GM12874 (cell line): ENCODE data around the gene NIT2.

Source experiments
- TF ChIP-seq, protein P1 (sequence below): IDR thresholded peaks from 2 replicates; pipeline ENCODE4 v1.5.1; 2011; ENCODE audit warnings: low read depth, mild to moderate bottlenecking, control low read depth, low read length, moderate library complexity; ENCODE audit not compliant: insufficient read depth

NIT2 gene

DNA sequence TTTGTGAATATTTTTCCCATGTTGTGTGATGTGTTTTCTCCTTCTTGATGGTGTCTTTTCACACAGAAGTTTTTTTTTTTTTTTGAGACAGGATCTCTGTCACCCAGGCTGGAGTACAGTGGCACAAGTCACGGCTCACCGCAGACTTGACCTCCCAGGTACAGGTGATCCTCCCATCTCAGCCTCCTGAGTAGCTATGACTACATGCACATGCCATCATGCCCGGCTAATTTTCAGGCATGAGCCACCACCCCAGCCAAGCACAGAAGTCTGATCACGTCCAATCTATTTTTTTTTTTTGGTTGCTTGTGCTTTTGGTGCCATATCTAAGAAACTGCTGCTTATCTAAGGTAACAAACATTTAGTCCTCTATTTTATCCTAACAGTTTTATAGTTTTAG is 41.7 kb downstream of the NIT2 start:
- TF ChIP-seq, protein P1, sequence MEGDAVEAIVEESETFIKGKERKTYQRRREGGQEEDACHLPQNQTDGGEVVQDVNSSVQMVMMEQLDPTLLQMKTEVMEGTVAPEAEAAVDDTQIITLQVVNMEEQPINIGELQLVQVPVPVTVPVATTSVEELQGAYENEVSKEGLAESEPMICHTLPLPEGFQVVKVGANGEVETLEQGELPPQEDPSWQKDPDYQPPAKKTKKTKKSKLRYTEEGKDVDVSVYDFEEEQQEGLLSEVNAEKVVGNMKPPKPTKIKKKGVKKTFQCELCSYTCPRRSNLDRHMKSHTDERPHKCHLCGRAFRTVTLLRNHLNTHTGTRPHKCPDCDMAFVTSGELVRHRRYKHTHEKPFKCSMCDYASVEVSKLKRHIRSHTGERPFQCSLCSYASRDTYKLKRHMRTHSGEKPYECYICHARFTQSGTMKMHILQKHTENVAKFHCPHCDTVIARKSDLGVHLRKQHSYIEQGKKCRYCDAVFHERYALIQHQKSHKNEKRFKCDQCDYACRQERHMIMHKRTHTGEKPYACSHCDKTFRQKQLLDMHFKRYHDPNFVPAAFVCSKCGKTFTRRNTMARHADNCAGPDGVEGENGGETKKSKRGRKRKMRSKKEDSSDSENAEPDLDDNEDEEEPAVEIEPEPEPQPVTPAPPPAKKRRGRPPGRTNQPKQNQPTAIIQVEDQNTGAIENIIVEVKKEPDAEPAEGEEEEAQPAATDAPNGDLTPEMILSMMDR, result no peak

DNA sequence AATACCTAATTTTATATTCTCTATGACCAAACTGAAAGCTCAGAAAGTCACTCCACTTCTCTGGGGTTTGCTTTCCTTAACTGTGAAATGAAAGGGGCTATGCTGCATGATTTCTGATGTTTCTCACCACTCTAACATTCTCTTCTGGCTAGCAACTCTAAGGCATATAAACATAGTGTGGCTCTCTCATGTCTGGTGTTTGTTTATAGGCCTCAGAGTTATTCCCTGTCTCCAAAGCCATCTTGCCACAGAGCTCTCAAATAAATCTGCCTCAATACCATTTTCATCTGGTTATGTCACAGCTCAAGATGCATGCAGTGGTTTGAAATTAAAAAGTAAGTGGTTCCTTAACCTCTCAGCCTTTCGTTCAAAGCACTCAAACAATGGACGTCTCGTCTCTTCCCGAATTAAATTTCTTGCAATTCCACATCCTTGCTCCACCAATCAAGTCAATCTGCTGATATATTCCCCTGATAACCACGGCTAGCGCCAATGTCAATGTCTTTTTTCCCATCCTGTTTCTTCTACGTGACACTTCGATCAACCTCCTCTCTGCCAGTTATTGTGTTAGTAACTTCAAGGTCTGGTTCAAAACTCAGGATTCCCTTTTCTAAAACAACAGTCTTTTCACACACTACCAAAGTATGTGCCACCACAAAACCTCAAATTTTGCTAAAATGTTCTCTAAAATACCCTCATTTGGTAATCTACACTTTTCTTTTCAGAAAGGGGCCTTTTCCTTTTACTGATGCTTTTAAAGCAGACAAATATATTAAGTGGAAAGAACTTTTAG is 50.4 kb downstream of the NIT2 start:
- TF ChIP-seq, protein P1, result no peak

DNA sequence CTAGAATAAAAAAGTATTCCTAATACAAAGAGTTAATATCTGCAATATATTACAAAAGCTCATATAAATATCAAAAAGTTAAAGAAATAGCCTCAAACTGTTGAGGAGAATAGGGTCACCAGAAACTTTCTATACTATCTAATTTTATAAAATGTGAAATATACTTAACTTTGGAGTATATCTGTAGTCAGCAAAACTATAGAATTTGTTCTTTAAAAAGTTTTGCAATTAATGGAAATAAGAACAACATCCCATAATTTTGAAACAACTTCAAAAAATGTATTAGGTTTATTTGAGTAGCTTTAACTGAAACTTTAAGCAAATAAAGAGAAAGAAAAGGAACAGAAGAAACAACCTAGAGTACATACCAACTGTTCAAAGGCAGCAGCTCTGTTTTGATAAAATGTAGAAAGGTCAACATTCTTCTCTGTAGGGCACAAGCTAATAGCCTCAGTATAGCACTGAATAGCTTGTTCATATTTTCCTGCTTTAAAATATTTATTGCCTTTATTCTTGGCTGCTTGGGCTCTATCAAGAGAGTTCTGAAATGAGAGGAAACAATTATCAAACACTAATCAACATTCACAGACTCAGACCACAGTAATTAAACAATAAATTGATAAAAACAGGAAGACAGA is 52.0 kb downstream of the NIT2 start:
- TF ChIP-seq, protein P1, result no peak

DNA sequence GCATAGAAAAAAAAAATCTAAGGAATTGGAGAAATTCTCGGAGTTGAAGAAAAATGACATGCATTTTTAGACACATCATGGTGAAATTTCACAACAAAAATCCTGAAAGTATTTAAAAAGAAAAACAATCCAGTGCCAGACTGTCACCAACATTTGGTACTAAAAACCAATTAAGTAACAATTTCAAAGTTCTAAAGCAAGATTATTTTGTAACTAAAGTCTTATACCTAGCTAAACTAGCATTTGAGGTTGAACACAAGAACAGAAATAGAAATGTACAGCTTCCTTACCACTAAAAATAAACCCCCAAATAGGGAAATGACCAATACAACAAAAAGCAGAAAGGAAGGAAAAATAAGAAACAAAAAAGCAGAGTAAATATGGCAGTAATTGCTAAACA is 54.5 kb downstream of the NIT2 start:
- TF ChIP-seq, protein P1, result no peak

DNA sequence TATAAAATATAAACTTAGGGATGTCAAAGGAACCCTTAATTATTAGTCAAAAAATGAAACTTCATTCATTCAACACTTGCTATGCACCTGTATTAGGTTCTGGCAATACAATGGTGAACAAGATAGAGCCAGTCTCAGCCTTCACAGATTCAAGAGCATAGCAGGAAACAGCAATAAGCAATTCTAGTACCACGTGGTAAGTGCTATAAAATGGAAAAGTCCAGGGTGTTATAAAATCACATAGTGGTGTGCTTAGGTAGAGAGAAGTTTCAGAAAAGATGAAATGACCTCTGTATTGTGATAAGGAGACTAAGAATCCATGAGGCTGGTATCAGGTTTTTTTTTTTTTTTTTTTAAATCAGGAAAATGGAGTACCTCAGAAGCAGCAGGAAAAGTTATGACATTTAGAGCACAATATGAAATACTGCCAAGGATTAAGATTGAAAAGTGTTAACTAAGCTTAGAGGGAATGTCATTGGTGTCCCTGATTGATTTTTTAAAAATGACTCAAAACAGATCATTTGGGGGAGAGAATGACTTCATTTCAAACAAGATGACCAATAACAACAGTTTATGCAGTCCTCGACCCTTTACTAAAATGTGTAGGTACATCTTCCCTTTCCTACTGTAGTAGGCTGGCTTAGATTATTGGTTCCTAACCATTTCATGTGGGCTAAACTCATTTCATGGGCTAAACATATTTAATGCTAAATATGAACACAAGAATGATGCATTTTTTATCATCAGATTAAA is 61.3 kb downstream of the NIT2 start:
- TF ChIP-seq, protein P1, result no peak

DNA sequence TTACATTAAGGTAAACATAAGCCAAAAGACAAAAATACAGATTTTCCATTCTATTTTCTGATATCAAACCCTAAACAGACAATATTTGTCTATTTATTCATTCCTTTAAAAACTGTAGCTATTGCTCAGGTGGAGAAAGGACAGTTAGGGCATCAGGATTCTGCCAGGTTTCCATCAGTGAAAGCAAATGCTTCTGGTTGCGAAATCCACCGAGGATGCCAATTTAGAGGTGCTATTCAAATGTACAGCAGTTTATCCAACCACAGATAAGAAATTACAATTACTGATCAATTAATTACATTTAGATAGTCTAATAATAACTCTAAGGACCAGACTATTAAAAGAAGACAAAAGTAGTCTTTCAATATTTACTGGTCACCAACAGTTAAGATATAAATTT is 62.4 kb downstream of the NIT2 start:
- TF ChIP-seq, protein P1, result no peak

DNA sequence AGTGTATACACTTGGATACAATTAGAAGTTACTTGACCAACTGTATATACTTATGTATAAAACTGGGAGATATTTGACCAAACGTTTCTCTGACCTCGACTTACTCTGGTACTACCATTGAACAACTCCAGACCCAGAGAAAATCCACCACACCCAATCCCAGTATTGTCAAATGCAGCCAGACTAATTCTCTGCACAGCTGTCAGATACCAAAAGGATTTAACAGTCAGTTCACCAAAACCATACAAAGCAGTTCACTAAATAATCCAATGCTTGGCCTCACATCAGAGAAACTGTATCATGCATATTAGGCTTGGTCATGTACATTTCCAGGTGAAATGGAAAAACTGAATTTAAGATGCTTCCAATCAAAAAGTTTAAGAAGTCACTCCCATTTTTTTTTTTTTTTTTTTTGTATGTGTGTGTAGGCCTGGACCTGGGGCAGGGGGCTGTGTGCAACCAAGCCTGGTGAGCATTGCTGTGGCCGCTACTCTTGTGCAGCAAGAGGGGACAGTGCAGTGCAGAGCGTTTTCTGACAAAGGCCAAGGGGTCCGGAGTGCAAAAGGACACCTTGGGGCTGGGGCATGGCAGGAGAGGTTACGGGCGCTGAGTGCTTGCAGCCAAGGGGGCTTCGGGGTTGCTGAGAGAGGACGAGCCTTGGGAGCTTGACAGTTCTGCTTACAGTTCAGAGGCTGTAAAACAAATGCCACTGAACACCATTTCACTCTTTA is 64.9 kb downstream of the NIT2 start:
- TF ChIP-seq, protein P1, result no peak
